ENCODE measurements around the gene NPDC1. TPM values are rescaled to one million over a fixed set of nuclear protein-coding genes. Genes with fewer than 3 reads are reported as not detected.

NPDC1 gene
- 39.7 and 46.8 TPM in 2 replicates for total RNA-seq

- peak; percentile 89 for DNase-seq
These were observed at the start of gene NPDC1 for GRCh38 chr9:137046088-137046787. Gene NPDC1, minus strand, starts transcription at chr9:137046177. Its CDS starts 188 bp downstream, at chr9:137045989.

GRCh38 chr9:137089232-137089947 is 43.4 kb upstream of the NPDC1 start:
- DNase-seq: no peak

GRCh38 chr9:137088121-137088520 is 42.1 kb upstream of the NPDC1 start:
- DNase-seq: no peak

GRCh38 chr9:137087409-137087925 is 41.5 kb upstream of the NPDC1 start:
- no peak for DNase-seq

GRCh38 chr9:137086531-137087408 is 40.8 kb upstream of the NPDC1 start, which contains the start of gene MAN1B1:
Gene MAN1B1, plus strand, starts transcription at chr9:137086985. Its CDS starts 15 bp downstream, at chr9:137087000.
- DNase-seq: peak; percentile 100

GRCh38 chr9:137085920-137086530 is 40.0 kb upstream of the NPDC1 start:
- DNase-seq: peak; percentile 41

- no peak for DNase-seq
These were observed 38.5 kb upstream of the NPDC1 start for GRCh38 chr9:137084526-137084925.

- peak; percentile 92 for DNase-seq
These were observed 37.5 kb upstream of the NPDC1 start for GRCh38 chr9:137083394-137084004.

GRCh38 chr9:137082925-137083290 is 36.9 kb upstream of the NPDC1 start:
- DNase-seq: no peak

- DNase-seq: no peak
These were observed 36.4 kb upstream of the NPDC1 start for GRCh38 chr9:137082222-137082924.

GRCh38 chr9:137080260-137081122 is 34.5 kb upstream of the NPDC1 start:
- no peak for DNase-seq

- no peak for DNase-seq
These were observed 33.4 kb upstream of the NPDC1 start for GRCh38 chr9:137079401-137079787.

GRCh38 chr9:137078701-137079400 is 32.9 kb upstream of the NPDC1 start:
- DNase-seq: no peak

GRCh38 chr9:137077758-137078693 is 32.0 kb upstream of the NPDC1 start:
- DNase-seq: peak; percentile 29

GRCh38 chr9:137077010-137077747 is 31.2 kb upstream of the NPDC1 start, which contains the start of gene UAP1L1:
Gene UAP1L1, plus strand, starts transcription at chr9:137077517. Its CDS starts 16 bp downstream, at chr9:137077533.
- peak; percentile 71 for DNase-seq

- DNase-seq: no peak
These were observed 30.6 kb upstream of the NPDC1 start for GRCh38 chr9:137076636-137077009.

GRCh38 chr9:137075275-137075775 is 29.3 kb upstream of the NPDC1 start:
- DNase-seq: no peak
